ENCODE measurements around the gene SLAMF1.

DNA sequence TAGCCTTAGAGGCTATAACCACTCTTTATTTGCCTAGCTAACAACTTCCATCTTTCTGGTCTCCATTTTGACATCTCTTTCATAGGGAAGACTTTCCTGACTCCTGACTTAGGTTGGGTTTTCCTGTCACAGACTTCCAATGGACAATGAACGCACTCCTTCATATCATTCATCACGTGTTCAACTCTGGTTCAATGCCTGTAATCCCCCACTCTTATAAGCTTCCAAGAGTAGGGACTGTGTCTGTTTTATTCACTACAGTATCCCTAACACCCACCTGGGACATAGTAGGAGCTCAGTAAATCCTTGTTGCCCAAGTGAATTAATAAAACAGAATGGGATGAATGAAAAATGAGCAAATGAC is 4.6 kb downstream of the SLAMF1 start:
- TF ChIP-seq YY1 (IDR thresholded peaks at IDR 0.05; ENCODE audit: insufficient read depth, insufficient read length) (no peak), ZNF274 (IDR thresholded peaks at IDR 0.05; ENCODE audit: low read depth, low read length) (no peak)

Data from NT2/D1 (cell line).